GM18498 (cell line): ENCODE data around the gene GALNT18.

Experiments used
- ATAC-seq: cut with Tn5 transposase; IDR thresholded peaks from one replicate; pipeline ENCODE4 v1.9.1; 2021; ENCODE audit warnings: mild to moderate bottlenecking, moderate library complexity; ENCODE audit not compliant: unreplicated experiment

The GALNT18 gene

GRCh38 chr11:11290354-11290753 is 331.5 kb downstream of the GALNT18 start:
- ATAC-seq, result no peak

GRCh38 chr11:11289669-11290068 is 332.1 kb downstream of the GALNT18 start:
- no peak for ATAC-seq

GRCh38 chr11:11288972-11289616 is 332.7 kb downstream of the GALNT18 start:
- no peak for ATAC-seq

DNA sequence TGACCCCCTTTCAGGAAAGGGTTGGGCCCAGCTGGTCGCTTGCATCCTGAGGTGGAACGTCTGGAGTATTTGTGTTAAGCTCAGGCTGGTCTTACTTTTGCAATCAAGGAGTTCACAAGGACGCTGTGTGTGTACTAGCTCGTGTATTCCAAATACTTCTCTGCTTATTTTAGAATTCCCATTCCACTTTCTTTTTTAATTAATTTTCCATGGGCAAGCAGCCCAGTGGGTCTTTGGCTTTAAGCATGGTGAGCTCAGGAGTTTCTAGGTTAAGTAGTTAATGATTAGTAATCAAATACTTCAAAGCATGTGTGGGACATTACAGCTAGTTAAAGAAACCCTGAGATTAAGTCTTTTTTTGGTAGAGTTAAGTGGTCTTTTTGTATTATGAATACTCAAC is 337.3 kb downstream of the GALNT18 start:
- no peak for ATAC-seq

- ATAC-seq, result no peak
These were observed 340.2 kb downstream of the GALNT18 start for GRCh38 chr11:11281626-11282025.

GRCh38 chr11:11280826-11281225 is 341.0 kb downstream of the GALNT18 start:
- no peak for ATAC-seq

GRCh38 chr11:11279956-11280689 is 341.7 kb downstream of the GALNT18 start:
- ATAC-seq, result no peak

DNA sequence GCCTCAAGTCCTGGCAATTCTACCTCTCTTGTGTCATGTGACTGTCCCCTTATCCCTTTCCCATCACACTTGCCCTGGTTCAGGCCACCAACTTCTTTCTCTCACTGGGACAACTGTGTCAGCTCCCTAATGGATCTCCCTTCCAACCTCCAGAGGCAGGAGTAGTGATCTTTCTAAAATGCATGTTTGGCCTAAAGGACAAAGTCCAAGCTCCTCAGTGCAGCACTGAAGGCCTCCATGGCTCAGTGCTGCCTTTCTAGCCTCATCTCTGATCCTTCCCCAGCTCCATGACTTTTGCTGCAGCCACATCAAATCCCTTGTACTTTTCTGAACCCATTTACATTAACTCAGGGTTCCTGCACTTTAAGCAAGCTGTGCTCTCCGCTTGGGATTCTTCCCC is 349.6 kb downstream of the GALNT18 start:
- ATAC-seq, result no peak

GRCh38 chr11:11270236-11270775 is 351.5 kb downstream of the GALNT18 start:
- ATAC-seq, result no peak

GRCh38 chr11:11268706-11269105 is 353.1 kb downstream of the GALNT18 start:
- ATAC-seq, result no peak

- ATAC-seq, result no peak
These were observed 353.7 kb downstream of the GALNT18 start for GRCh38 chr11:11268119-11268518.

GRCh38 chr11:11267312-11267711 is 354.5 kb downstream of the GALNT18 start:
- ATAC-seq, result no peak

- ATAC-seq, result peak; percentile 63
These were observed 355.7 kb downstream of the GALNT18 start for GRCh38 chr11:11265994-11266606.

DNA sequence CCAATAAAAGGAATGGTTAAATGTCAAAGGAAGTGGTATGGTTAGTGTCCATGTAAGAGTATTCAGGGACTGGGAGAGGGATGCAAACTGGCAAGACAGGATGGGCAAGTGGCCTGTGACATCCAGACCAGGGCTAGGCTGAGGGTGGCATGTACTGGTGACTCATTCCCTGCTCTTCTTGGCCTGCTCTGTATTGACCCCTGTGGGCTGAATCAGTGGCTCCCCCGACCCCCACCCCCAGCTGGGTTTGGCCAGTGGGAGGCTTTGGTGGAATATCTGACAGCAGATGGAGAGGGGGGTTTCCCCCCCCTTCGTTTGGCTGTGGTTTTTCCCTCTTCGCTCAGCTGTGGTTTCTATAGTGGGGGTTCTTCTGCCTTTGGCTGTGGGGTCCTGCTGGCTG is 356.5 kb downstream of the GALNT18 start:
- no peak for ATAC-seq

DNA sequence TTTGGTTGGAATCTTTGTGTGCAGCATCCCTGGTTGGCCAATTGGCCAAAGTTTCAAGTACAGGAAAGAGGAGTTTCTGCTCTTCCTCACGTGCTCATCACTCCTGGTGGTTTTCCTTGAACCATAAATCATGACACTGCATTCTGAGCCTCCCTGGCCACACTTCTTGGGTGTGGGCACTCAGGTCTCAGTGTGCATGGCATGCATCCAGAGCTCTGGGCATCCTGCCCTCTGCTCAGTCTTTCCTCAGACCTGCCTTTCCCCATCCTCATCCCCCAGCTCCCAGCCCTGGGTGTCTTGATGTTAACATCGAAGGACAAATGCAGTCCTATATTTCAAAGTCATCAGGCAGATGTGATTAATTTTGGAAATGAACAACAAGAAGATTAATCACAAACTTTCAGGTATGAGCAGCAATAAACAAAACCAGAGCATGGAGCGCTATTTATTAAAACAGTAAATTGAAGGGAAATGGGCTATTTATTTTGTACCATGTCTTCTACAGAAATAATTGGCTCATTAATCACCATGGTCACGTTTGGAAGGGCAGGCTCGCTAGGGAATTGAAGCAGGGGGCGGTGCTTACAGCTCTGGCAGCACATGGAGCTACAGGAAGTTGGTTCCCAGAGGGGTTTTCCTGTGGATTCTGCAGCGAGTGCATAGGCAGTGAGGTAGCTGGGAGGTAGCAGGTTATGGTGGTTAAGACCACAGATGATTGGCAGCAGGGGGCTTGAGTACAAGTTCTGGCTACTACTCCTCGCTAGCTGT is 358.4 kb downstream of the GALNT18 start:
- no peak for ATAC-seq

- no peak for ATAC-seq
These were observed 359.5 kb downstream of the GALNT18 start for GRCh38 chr11:11262171-11262920.

DNA sequence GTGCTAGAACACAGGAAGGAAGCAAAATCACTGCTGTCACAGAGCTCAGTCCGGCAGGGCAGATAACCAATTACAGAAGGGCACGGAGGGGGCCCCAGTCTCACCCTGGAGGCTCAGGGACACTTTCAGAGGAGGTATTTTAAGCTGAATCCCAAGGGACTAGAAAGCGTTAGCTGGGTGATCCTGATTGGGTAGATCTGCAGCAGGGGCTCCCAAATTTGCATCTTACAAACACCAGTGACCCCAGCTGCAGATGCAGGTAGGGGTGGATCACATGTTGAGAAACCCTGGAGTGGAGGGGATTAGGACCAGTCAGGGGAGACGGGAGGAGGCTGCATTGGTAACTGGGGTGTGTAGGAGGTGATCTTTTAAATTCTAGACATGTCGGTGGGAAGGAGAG is 360.2 kb downstream of the GALNT18 start:
- ATAC-seq, result no peak

GRCh38 chr11:11260903-11261302 is 360.9 kb downstream of the GALNT18 start:
- no peak for ATAC-seq

GRCh38 chr11:11253995-11254394 is 367.8 kb downstream of the GALNT18 start:
- no peak for ATAC-seq

GRCh38 chr11:11253497-11253896 is 368.3 kb downstream of the GALNT18 start:
- ATAC-seq, result no peak
